HEK293T (cell line): ENCODE measurements around the gene RAB3IP.
"Not testable (repeated sequence)": the region's sequence is repeated elsewhere in the genome, so short reads cannot be mapped to it uniquely, and the experiment has no call there.

Experiments used
- CTCF ChIA-PET: fragments of 350-600 bp; formaldehyde crosslinking; extraction: SDS; loops from one replicate; lab custom pipeline; 2021; ENCODE audit warnings: antibody characterized with exemption, inconsistent platforms; lab: Yijun Ruan, JAX
- POLR2A ChIA-PET: fragments of 350-600 bp; formaldehyde crosslinking; extraction: SDS; loops from one replicate; lab custom pipeline; 2020; ENCODE audit warnings: antibody characterized with exemption, inconsistent platforms; lab: Yijun Ruan, JAX
- DNase-seq: peaks from one replicate; pipeline ENCODE4 v3.0.0; 2012; ENCODE audit warnings: mixed read lengths; ENCODE audit errors: extremely low spot score
- ARNT ChIP-seq: fragments of 450-650 bp; IDR thresholded peaks from 2 replicates; pipeline ENCODE4 v1.6.1; 2017; ENCODE audit warnings: mild to moderate bottlenecking
- BHLHE40 ChIP-seq: fragments of 450-650 bp; IDR thresholded peaks from 2 replicates; pipeline ENCODE4 v1.6.1; 2016; ENCODE audit warnings: mild to moderate bottlenecking, moderate library complexity, borderline replicate concordance
- CTBP1 ChIP-seq: fragments of 450-650 bp; IDR thresholded peaks from 2 replicates; pipeline ENCODE4 v1.6.1; 2016; ENCODE audit warnings: borderline replicate concordance
- ELF4 ChIP-seq: fragments of 450-650 bp; IDR thresholded peaks from 2 replicates; pipeline ENCODE4 v1.6.1; 2017; ENCODE audit warnings: antibody characterized with exemption
- FOXA1 ChIP-seq: fragments of 450-650 bp; IDR thresholded peaks from 2 replicates; pipeline ENCODE4 v1.6.1; 2016; ENCODE audit warnings: mild to moderate bottlenecking
- FOXK2 ChIP-seq: fragments of 450-650 bp; IDR thresholded peaks from 2 replicates; pipeline ENCODE4 v1.6.1; 2016; ENCODE audit warnings: mild to moderate bottlenecking
- FOXM1 ChIP-seq: fragments of 450-650 bp; IDR thresholded peaks from 2 replicates; pipeline ENCODE4 v1.6.1; 2017; ENCODE audit warnings: mild to moderate bottlenecking, borderline replicate concordance
- HDGF ChIP-seq: fragments of 450-650 bp; IDR thresholded peaks from 2 replicates; pipeline ENCODE4 v1.6.1; 2017; ENCODE audit warnings: antibody characterized with exemption, borderline replicate concordance
- L3MBTL2 ChIP-seq: fragments of 450-650 bp; conservative IDR thresholded peaks from 2 replicates; pipeline ENCODE4 v1.6.1; 2016; ENCODE audit warnings: mild to moderate bottlenecking
- LEF1 ChIP-seq: fragments of 450-650 bp; IDR thresholded peaks from 2 replicates; pipeline ENCODE4 v1.6.1; 2017; ENCODE audit warnings: mild to moderate bottlenecking, borderline replicate concordance
- NFRKB ChIP-seq: fragments of 450-650 bp; IDR thresholded peaks from 2 replicates; pipeline ENCODE4 v1.6.1; 2016; ENCODE audit warnings: mild to moderate bottlenecking, moderate library complexity
- SP1 ChIP-seq: fragments of 450-650 bp; IDR thresholded peaks from 2 replicates; pipeline ENCODE4 v1.6.1; 2017
- SUZ12 ChIP-seq: fragments of 450-650 bp; IDR thresholded peaks from 2 replicates; pipeline ENCODE4 v1.6.1; 2016; ENCODE audit warnings: mild to moderate bottlenecking
- TARDBP ChIP-seq: fragments of 450-650 bp; IDR thresholded peaks from 2 replicates; pipeline ENCODE4 v1.6.1; 2016
- ZNF384 ChIP-seq: fragments of 450-650 bp; IDR thresholded peaks from 2 replicates; pipeline ENCODE4 v1.6.1; 2016
- TF ChIP-seq, protein P1 (sequence below): fragments of 450-650 bp; IDR thresholded peaks from 2 replicates; pipeline ENCODE4 v1.6.1; 2016

Gene RAB3IP

DNA sequence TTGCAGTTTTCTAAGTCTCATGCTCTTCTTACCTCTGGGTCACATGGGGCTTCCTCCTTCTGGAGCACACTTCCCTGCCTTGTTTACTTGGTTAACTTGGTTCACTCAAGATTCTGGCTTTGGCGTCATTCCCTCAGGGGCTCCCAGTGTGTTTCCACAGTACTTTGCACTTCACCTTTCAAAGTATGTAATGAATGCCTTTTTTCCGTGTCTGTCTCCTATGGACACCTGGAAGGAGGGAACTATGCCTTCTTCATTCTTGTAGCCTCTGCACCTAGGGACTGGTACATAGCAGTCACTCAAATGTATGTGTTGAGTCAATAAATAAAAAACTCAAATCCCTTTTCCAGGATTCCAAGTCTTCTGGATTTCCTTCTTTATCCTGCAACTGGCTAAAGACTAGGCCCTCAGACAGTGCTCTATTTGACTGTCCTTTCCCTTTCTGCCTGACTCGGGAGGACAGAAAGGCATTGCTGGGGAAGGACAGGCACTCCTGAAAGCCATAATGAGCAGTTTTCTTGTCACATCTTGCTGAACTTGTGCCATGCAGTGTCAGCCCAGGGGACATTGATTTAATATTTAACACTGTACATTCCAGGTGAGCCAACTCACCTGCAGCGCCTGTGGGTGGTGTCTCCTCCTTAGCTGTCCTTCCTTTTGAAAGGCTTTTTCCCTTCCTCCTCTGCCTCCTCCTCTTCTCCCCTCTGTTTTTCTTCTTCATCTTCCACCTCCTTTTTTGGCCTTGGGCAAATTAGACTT, 99.2 kb downstream of the RAB3IP start:
- no peak for DNase-seq
- ChIA-PET CTCF (no interaction called here), POLR2A (no interaction called here)
- TF ChIP-seq, protein P1, sequence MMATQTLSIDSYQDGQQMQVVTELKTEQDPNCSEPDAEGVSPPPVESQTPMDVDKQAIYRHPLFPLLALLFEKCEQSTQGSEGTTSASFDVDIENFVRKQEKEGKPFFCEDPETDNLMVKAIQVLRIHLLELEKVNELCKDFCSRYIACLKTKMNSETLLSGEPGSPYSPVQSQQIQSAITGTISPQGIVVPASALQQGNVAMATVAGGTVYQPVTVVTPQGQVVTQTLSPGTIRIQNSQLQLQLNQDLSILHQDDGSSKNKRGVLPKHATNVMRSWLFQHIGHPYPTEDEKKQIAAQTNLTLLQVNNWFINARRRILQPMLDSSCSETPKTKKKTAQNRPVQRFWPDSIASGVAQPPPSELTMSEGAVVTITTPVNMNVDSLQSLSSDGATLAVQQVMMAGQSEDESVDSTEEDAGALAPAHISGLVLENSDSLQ: no peak
- TF ChIP-seq BHLHE40 (no peak), HDGF (no peak), ARNT (no peak), FOXK2 (no peak), CTBP1 (no peak), ZNF384 (no peak), FOXA1 (no peak), NFRKB (no peak), ELF4 (no peak), SP1 (no peak), TARDBP (no peak)

DNA sequence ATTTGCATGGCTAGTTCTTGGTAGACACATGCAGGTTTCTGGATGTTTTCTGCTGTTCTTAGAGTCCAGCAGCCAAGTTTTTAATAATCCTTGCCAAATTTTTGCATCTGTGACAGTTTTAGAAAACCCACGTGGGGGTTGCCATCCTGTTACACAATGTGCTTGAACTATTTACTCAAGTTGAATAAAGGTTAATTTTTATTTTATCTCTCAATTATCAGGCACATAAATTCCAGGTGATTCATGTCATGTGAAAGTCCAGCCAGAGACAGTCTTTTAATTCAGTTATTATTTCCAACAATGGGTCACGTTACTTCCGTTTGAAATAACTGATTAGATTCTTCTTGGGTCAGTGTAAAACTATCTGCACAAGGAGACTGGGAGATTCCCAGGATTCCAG, 102.1 kb downstream of the RAB3IP start:
- ChIA-PET CTCF (no interaction called here), POLR2A (no interaction called here)
- TF ChIP-seq FOXK2 (no peak), SUZ12 (no peak), LEF1 (no peak), TARDBP (no peak), ELF4 (no peak)
- TF ChIP-seq, protein P1: no peak
- no peak for DNase-seq

DNA sequence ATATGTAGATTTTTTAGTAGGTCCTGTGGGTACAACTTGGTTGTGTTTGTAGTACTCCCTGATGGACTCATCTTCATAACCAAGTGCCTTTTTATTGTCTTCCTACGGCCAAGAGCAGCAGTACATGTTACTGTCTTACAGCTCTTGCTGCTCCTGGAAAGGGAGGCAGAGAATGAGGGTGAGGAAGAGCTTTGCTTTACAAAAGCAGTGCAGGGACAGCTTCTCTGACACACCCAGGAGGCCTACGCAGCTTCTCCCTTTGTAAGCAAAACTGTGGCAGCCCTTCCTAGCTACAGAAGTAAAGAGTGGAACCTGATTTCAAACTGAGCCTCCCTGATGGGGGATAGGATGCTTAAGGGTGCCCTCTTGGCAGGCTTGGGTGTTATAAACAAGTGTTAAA, 104.9 kb downstream of the RAB3IP start:
- DNase-seq: no peak
- ChIA-PET CTCF (no interaction called here), POLR2A (no interaction called here)
- TF ChIP-seq SP1 (no peak), SUZ12 (no peak), FOXA1 (no peak)

GRCh38 chr12:69844416-69844815, 105.8 kb downstream of the RAB3IP start:
- ChIA-PET POLR2A (no interaction called here), CTCF (no interaction called here)
- no peak for DNase-seq
- no peak for TF ChIP-seq ZNF384
- no peak for TF ChIP-seq ARNT
- no peak for TF ChIP-seq SP1
- no peak for TF ChIP-seq CTBP1
- TF ChIP-seq SUZ12: no peak
- TF ChIP-seq NFRKB: no peak
- TF ChIP-seq FOXM1: no peak
- TF ChIP-seq LEF1: no peak

DNA sequence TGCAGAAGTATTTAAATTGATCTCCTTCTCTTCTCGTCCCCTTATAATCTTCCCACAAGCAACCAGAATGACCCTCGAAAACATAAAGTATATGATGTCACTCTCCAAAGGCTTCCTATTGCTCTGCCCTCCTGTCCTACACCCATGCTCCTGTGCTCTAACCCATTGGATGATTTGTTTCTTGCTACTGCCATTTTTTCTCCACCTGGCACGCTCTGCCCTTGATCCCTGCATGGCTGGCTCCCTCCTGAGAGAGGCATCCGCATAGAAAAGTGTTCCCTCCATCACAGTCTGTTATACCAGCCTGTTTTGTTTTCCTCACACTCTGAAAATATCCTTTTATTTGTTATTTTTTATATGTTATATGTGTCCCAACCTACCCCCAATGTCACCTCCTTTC, 106.2 kb downstream of the RAB3IP start:
- no peak for TF ChIP-seq FOXA1
- TF ChIP-seq, protein P1: no peak
- no peak for TF ChIP-seq ARNT
- TF ChIP-seq L3MBTL2: no peak
- TF ChIP-seq BHLHE40: no peak
- TF ChIP-seq CTBP1: no peak
- no peak for TF ChIP-seq SUZ12
- no peak for TF ChIP-seq NFRKB
- TF ChIP-seq TARDBP: no peak
- TF ChIP-seq HDGF: no peak
- ChIA-PET CTCF (interaction anchor here (0.6 kb wide), 1 partner anchor 12 kb away, joined by 3 read pairs; no protein-coding TSS in a partner anchor), POLR2A (no interaction called here)
- no peak for DNase-seq

GRCh38 chr12:69846976-69847375, 108.3 kb downstream of the RAB3IP start:
- no peak for TF ChIP-seq ELF4
- TF ChIP-seq, protein P1: no peak
- no peak for TF ChIP-seq ARNT
- no peak for TF ChIP-seq TARDBP
- TF ChIP-seq SP1: no peak
- no peak for DNase-seq
- CTCF ChIA-PET: no interaction called here
- POLR2A ChIA-PET: no interaction called here

DNA sequence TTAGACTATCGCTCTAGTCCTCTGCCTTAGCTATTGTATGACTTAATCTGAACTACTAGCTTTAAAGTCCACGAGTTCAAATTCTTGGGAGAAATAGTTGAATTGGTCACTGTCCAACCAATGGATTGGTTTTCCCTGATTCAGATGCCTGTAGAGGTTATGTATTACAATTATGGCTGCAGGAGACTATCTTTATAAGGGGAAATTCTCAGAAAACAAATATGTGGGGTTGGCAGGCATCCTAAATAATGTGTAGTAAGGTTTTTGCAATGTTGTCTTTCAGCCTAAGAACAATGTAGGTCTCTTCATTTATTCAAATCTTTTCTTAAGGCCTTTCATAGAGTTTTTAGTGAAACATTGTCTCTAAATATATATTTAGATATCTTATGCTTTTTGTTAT, 113.3 kb downstream of the RAB3IP start:
- no peak for TF ChIP-seq L3MBTL2
- TF ChIP-seq FOXM1: no peak
- no peak for TF ChIP-seq NFRKB
- POLR2A ChIA-PET: no interaction called here
- CTCF ChIA-PET: no interaction called here
- DNase-seq: no peak

- DNase-seq, POLR2A ChIA-PET, CTCF ChIA-PET: not testable (repeated sequence)
Measured at GRCh38 chr12:69853176-69853961, 114.7 kb downstream of the RAB3IP start.
